GM12878 (cell line): Measurements from ENCODE around the gene MAPKBP1. TPM values are rescaled to one million over a fixed set of nuclear protein-coding genes. Genes with fewer than 3 reads are reported as not detected.

Source experiments
- ATAC-seq: fragments of 200-7000 bp; cut with Tn5 transposase; 3 replicates; pipeline ENCODE4 v1.9.1; 2020; ENCODE audit warnings: mild to moderate bottlenecking, moderate library complexity
- BruUV-seq: library from RNA; stranded (reverse); fragments of 400-500 nt; replicated peaks from 2 replicates; lab custom pipeline; 2021; lab: Mats Ljungman, UMichigan
- CTCF ChIA-PET: fragments of 300-600 bp; sonication (Branson Sonifier 250); formaldehyde crosslinking; extraction: SDS; loops from one replicate; lab custom pipeline; 2021; ENCODE audit warnings: inconsistent platforms; lab: Yijun Ruan, JAX
- POLR2A ChIA-PET: fragments of 350-600 bp; formaldehyde crosslinking; extraction: SDS; loops from one replicate; lab custom pipeline; 2021; ENCODE audit warnings: inconsistent platforms; lab: Charles Lee
- RAD21 ChIA-PET: fragments of 300-600 bp; sonication (Branson Sonifier 250); formaldehyde crosslinking; loops from one replicate; lab custom pipeline; 2023; ENCODE audit warnings: antibody characterized with exemption; ENCODE audit not compliant: unreplicated experiment; lab: Charles Lee
- SMC1A ChIA-PET: fragments of 300-600 bp; sonication (Branson Sonifier 250); formaldehyde crosslinking; loops from one replicate; lab custom pipeline; 2023; ENCODE audit not compliant: unreplicated experiment, uncharacterized antibody; lab: Charles Lee
- DNase-seq: peaks from one replicate; pipeline ENCODE4 v3.0.0-alpha.2; 2011; ENCODE audit warnings: low read depth, low spot score
- FAIRE-seq: peaks from 3 replicates; lab custom pipeline; 2011; peaks lifted over from hg19 to GRCh38; lab: Jason Lieb, UNC
- H2AFZ ChIP-seq: 2 replicates; pipeline ENCODE4 v1.6.0; 2011; ENCODE audit warnings: low read depth, low read length, control low read depth; ENCODE audit not compliant: control insufficient read depth
- H3K27ac ChIP-seq: 2 replicates; pipeline ENCODE4 v1.5.1; 2011; ENCODE audit warnings: control low read depth; ENCODE audit not compliant: control insufficient read depth, insufficient read depth
- H3K27me3 ChIP-seq, 2 experiments: replicated peaks in 1 of 2; 2 replicates each; pipeline versions ENCODE4 v1.6.0 to v1.6.1; 2011; ENCODE audit warnings: low read length in 1 of 2; ENCODE audit not compliant: control insufficient read depth in 2 of 2, insufficient read depth in 2 of 2
- H3K36me3 ChIP-seq, 2 experiments: 2 replicates each; pipeline ENCODE4 v1.5.1; 2011; ENCODE audit warnings: low read length in 1 of 2; ENCODE audit not compliant: control insufficient read depth in 2 of 2, insufficient read depth in 2 of 2
- H3K4me1 ChIP-seq: 2 replicates; pipeline ENCODE4 v1.6.1; 2011; ENCODE audit warnings: mild to moderate bottlenecking, low read length, moderate library complexity, mixed read lengths; ENCODE audit not compliant: control insufficient read depth, insufficient read depth
- H3K4me2 ChIP-seq: 2 replicates; pipeline ENCODE4 v1.6.0; 2011; ENCODE audit warnings: control low read depth; ENCODE audit not compliant: control insufficient read depth, insufficient read depth
- H3K4me3 ChIP-seq: fragments of 200-600 bp; sonication (generic); 2 replicates; pipeline ENCODE4 v1.5.1; 2016
- H3K79me2 ChIP-seq: 2 replicates; pipeline ENCODE4 v1.6.0; 2011; ENCODE audit warnings: low read length; ENCODE audit not compliant: control insufficient read depth, insufficient read depth
- H3K9ac ChIP-seq: 2 replicates; pipeline ENCODE4 v1.8.0; 2011; ENCODE audit warnings: low read length, control low read depth, mixed read lengths; ENCODE audit not compliant: control insufficient read depth, insufficient read depth
- H3K9me3 ChIP-seq: replicated peaks from 3 replicates; pipeline ENCODE4 v1.5.1; 2011; ENCODE audit warnings: mild to moderate bottlenecking, low read length; ENCODE audit not compliant: control insufficient read depth, insufficient read depth
- H4K20me1 ChIP-seq: 2 replicates; pipeline ENCODE4 v1.6.0; 2011; ENCODE audit not compliant: control insufficient read depth, insufficient read depth
- RB1 ChIP-seq: fragments of 450-650 bp; formaldehyde crosslinking; IDR thresholded peaks from 2 replicates; pipeline ENCODE4 v1.6.1; 2017; ENCODE audit warnings: mild to moderate bottlenecking, borderline replicate concordance
- WGBS: methylation state at CpG from one replicate; pipeline ENCODE4 v1.1.6; 2016; ENCODE audit warnings: low lambda C conversion rate; ENCODE audit not compliant: insufficient replicate concordance, insufficient coverage; ENCODE audit errors: missing lambda C conversion rate; 5-methylcytosine and 5-hydroxymethylcytosine counted together
- in situ Hi-C: fragments of 300-500 bp; cut with MboI; formaldehyde crosslinking; loops from 9 replicates; pipeline ENCODE4 v1.14.3; 2018; ENCODE audit warnings: mixed read lengths
- intact Hi-C: fragments of 100-400 bp; cut with micrococcal nuclease; formaldehyde crosslinking; loops from one replicate; pipeline ENCODE4 v1.14.2; 2022; ENCODE audit not compliant: unreplicated experiment
- polyA plus RNA-seq, 11 experiments: library from polyadenylated mRNA; depleted of rRNA in 4 of 11; unstranded in 6 of 11; stranded (reverse) in 5 of 11; fragments of >200 nt; fragmentation: Nextera tagmentation in 4 of 11; fragmentation: Illumina TruSeq in 1 of 11; extraction: Ambion mirVana in 4 of 11; extraction: Trizol in 1 of 11; gene quantifications; 1 replicate in 1 of 11; 2 replicates in 10 of 11; pipeline versions ENCODE4 v1.2.1 to v1.2.3, GENCODE V29; 2011 to 2016; ENCODE audit warnings: inconsistent platforms in 2 of 11, missing spikeins in 2 of 11, low read depth in 1 of 11
- total RNA-seq, 4 experiments: library from RNA; depleted of rRNA in 3 of 4; stranded (reverse); fragments of >200 nt in 3 of 4; fragmentation: Illumina TruSeq in 1 of 4; extraction: Trizol in 1 of 4; gene quantifications; 2 replicates each; pipeline versions ENCODE4 v1.2.1 to v1.2.3, GENCODE V29; 2013 to 2021
- TF ChIP-seq, protein P1 (sequence below): IDR thresholded peaks from 2 replicates; pipeline ENCODE4 v1.6.1; 2011; ENCODE audit warnings: mild to moderate bottlenecking, low read depth, low read length, moderate library complexity; ENCODE audit not compliant: insufficient replicate concordance

MAPKBP1 gene
- total and polyA plus RNA-seq, 10 of the 15 experiments (the other 5 are each of a cell fraction or from before 2014, with no cell fraction given): 0.44 to 19.0 (median 7.3) TPM

DNA sequence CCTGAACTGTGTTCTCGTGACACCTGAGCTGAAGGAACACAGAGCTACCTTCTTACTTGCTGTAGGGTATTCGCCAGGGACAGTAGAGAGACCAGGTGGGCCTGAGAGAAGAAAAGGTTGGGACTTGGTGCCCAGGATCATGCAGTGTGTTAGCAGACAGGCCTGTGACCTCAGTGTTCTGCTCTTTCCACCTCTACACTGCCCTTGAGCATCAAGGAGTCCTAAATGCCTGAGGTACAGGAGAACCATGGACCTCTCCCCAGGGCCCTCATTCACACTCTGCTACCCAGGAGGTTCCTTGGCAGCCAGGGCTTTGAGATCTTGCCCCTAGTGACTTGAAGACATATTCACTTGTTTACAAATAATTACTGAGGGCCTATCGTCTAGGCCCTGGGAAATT is 31.4 kb downstream of the MAPKBP1 start:
- in situ Hi-C loops (no loop called here), intact Hi-C loops (no loop called here)
- Histone ChIP-seq H2AFZ (no peak overlapping the region), H3K79me2 (no peaks in the 10 kb centered on the region), H3K27ac (no peak overlapping the region), H3K9ac (no peak overlapping the region), H3K4me3 (no peak overlapping the region), H3K9me3 (no peaks in the 10 kb centered on the region; the same call in 2 of the 3 replicates), H3K36me3 (peaks cover 0 to 4% of the 10 kb centered on the region in 2 experiments; a peak in 3 of 4 replicates), H4K20me1 (no peaks in the 10 kb centered on the region), H3K27me3 (no peaks in the 10 kb centered on the region), H3K4me2 (no peak overlapping the region), H3K4me1 (no peaks in the 10 kb centered on the region)
- 65% methylated on average over 3 of the region's 3 CpGs for WGBS
- ChIA-PET SMC1A (interaction anchor here (1.1 to 1.8 kb wide), 2 partner anchors 27 to 32 kb away, joined by 4 to 12 read pairs; partner anchors contain the start of gene MAPKBP1), CTCF (interaction anchor here (0.7 to 3.6 kb wide), 3 partner anchors 32 to 199 kb away, joined by 3 to 34 read pairs (median 4); partner anchors contain the start of gene MAPKBP1), POLR2A (interaction anchor here (7.0 kb wide), 1 partner anchor 32 kb away, joined by 32 read pairs; the partner anchor contains the start of gene MAPKBP1), RAD21 (interaction anchor here (12.6 kb wide), 1 partner anchor 32 kb away, joined by 305 read pairs; the partner anchor contains the start of gene MAPKBP1)
- no peak for FAIRE-seq
- TF ChIP-seq, protein P1, sequence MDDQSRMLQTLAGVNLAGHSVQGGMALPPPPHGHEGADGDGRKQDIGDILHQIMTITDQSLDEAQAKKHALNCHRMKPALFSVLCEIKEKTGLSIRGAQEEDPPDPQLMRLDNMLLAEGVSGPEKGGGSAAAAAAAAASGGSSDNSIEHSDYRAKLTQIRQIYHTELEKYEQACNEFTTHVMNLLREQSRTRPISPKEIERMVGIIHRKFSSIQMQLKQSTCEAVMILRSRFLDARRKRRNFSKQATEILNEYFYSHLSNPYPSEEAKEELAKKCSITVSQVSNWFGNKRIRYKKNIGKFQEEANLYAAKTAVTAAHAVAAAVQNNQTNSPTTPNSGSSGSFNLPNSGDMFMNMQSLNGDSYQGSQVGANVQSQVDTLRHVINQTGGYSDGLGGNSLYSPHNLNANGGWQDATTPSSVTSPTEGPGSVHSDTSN: no peak
- TF ChIP-seq RB1: no peak
- no TSS peak for BruUV-seq
- DNase-seq: no peak
- no peak for ATAC-seq
